Central memory CD4-positive, alpha-beta T cell (primary cell): Measurements from ENCODE around the gene LTA.
A peak's percentile ranks its signal among the peaks of the same experiment; 100 is the strongest.

ENCODE experiments used
- DNase-seq: peaks from one replicate; pipeline ENCODE4 v3.0.0; 2022

LTA gene

GRCh38 chr6:31543639-31544038 lies 28.4 kb upstream of the LTA start:
- DNase-seq: no peak

- DNase-seq: no peak
These were observed 27.4 kb upstream of the LTA start for GRCh38 chr6:31544676-31545075.

- DNase-seq: no peak
These were observed 26.8 kb upstream of the LTA start for GRCh38 chr6:31545291-31545690.

- DNase-seq: peak; percentile 78
These were observed 25.6 kb upstream of the LTA start, which contains the start of gene ATP6V1G2 for GRCh38 chr6:31546339-31546957. ATP6V1G2 (minus strand) TSS chr6:31546608; CDS start chr6:31546559, 49 bp downstream.

GRCh38 chr6:31546958-31547726 lies 24.9 kb upstream of the LTA start, which contains the start of gene NFKBIL1:
NFKBIL1 (plus strand) TSS chr6:31547608; CDS start chr6:31547695, 87 bp downstream.
- peak; percentile 84 for DNase-seq

GRCh38 chr6:31547727-31548543 lies 24.2 kb upstream of the LTA start:
- DNase-seq: no peak

- DNase-seq: no peak
These were observed 23.6 kb upstream of the LTA start for GRCh38 chr6:31548544-31548873.

GRCh38 chr6:31551371-31551770 lies 20.7 kb upstream of the LTA start:
- peak; percentile 64 for DNase-seq

- DNase-seq: no peak
These were observed 15.8 kb upstream of the LTA start for GRCh38 chr6:31556307-31556706.

GRCh38 chr6:31557443-31558317 lies 14.4 kb upstream of the LTA start:
- DNase-seq: no peak

GRCh38 chr6:31558318-31558625 lies 13.8 kb upstream of the LTA start:
- DNase-seq: no peak

- peak; percentile 67 for DNase-seq
These were observed 13.2 kb upstream of the LTA start for GRCh38 chr6:31558631-31559500.

- no peak for DNase-seq
These were observed 12.5 kb upstream of the LTA start for GRCh38 chr6:31559606-31559957.

- DNase-seq: no peak
These were observed 12.0 kb upstream of the LTA start for GRCh38 chr6:31559958-31560696.

- no peak for DNase-seq
These were observed 11.4 kb upstream of the LTA start for GRCh38 chr6:31560697-31561058.

- no peak for DNase-seq
These were observed 4.3 kb upstream of the LTA start for GRCh38 chr6:31567531-31568370.

GRCh38 chr6:31568537-31568961 lies 3.5 kb upstream of the LTA start:
- peak; percentile 88 for DNase-seq

- DNase-seq: no peak
These were observed 2.1 kb upstream of the LTA start for GRCh38 chr6:31569861-31570536.
